PFSK-1 (cell line): ENCODE measurements around the gene ARHGEF37.

Experiments
- FOXP2 ChIP-seq: optimal IDR thresholded peaks from 2 replicates; pipeline ENCODE3; 2011; ENCODE audit warnings: borderline replicate concordance, control low read depth, inconsistent platforms; ENCODE audit not compliant: insufficient read depth; ENCODE audit errors: extremely low read length, extremely low read depth
- POLR2AphosphoS5 ChIP-seq: IDR thresholded peaks from 2 replicates; pipeline ENCODE4 v1.6.1; 2012; ENCODE audit warnings: low read depth, mild to moderate bottlenecking, control low read depth, low read length, moderate library complexity
- SIN3A ChIP-seq: IDR thresholded peaks from 2 replicates; pipeline ENCODE4 v1.6.1; 2012; ENCODE audit warnings: mild to moderate bottlenecking, low read length, moderate library complexity, borderline replicate concordance; ENCODE audit not compliant: insufficient read depth
- TAF1 ChIP-seq: IDR thresholded peaks from 2 replicates; pipeline ENCODE4 v1.6.1; 2012; ENCODE audit warnings: low read length, control low read depth, borderline replicate concordance; ENCODE audit not compliant: insufficient read depth
- TF ChIP-seq, protein P1 (sequence below), 2 experiments: IDR thresholded peaks; 2 replicates each; pipeline versions ENCODE4 v1.6.1 to v1.8.0; 2011 to 2012; ENCODE audit warnings: low read depth in 2 of 2, low read length in 2 of 2, control low read depth in 1 of 2, inconsistent platforms in 1 of 2, mild to moderate bottlenecking in 1 of 2, moderate library complexity in 1 of 2; ENCODE audit not compliant: insufficient read depth in 1 of 2

Gene ARHGEF37

DNA sequence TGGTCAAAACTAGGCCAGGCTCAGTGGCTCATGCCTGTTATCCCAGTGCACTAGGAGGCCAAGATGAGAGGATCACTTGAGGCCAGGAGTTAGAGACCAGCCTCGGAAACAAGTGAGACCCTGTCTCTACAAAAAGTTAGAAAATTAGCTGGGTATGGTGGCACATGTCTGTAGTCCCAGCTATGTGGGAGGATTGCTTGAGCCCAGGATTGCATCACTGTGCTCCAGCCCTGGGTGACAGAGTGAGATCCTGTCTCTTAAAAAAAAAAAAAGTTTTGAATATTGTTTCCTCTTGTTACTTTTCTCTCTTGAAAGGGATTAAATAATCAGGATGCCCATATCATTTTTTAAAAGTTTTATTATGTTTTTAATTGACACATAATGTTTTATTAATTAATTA lies 7.6 kb downstream of the ARHGEF37 start:
- TF ChIP-seq TAF1 (no peak), SIN3A (no peak), FOXP2 (no peak), POLR2AphosphoS5 (no peak)
- TF ChIP-seq, protein P1, sequence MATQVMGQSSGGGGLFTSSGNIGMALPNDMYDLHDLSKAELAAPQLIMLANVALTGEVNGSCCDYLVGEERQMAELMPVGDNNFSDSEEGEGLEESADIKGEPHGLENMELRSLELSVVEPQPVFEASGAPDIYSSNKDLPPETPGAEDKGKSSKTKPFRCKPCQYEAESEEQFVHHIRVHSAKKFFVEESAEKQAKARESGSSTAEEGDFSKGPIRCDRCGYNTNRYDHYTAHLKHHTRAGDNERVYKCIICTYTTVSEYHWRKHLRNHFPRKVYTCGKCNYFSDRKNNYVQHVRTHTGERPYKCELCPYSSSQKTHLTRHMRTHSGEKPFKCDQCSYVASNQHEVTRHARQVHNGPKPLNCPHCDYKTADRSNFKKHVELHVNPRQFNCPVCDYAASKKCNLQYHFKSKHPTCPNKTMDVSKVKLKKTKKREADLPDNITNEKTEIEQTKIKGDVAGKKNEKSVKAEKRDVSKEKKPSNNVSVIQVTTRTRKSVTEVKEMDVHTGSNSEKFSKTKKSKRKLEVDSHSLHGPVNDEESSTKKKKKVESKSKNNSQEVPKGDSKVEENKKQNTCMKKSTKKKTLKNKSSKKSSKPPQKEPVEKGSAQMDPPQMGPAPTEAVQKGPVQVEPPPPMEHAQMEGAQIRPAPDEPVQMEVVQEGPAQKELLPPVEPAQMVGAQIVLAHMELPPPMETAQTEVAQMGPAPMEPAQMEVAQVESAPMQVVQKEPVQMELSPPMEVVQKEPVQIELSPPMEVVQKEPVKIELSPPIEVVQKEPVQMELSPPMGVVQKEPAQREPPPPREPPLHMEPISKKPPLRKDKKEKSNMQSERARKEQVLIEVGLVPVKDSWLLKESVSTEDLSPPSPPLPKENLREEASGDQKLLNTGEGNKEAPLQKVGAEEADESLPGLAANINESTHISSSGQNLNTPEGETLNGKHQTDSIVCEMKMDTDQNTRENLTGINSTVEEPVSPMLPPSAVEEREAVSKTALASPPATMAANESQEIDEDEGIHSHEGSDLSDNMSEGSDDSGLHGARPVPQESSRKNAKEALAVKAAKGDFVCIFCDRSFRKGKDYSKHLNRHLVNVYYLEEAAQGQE (IDR thresholded peaks at IDR 0.05; ENCODE audit: insufficient read depth in 1 of 2, low read depth in 2 of 2, low read length in 2 of 2): no peak

DNA sequence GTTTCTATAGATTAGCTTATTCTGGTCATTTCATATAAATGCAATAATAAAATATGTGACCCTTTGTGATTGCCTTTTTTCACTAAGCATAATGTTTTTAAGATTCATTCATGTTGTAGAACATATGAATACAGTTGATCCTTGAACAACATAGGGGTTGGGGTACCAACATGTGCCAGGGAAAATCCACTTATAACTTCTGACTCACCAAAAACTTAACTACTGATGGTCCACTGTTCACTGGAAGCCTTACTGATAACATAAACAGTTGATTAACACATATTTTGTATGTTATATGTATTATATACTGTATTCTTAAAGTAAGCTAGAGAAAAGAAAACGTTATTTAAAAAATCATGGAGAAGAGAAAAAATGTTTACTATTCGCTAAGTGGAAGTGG lies 12.1 kb downstream of the ARHGEF37 start:
- no peak for TF ChIP-seq POLR2AphosphoS5
- TF ChIP-seq, protein P1 (IDR thresholded peaks at IDR 0.05; ENCODE audit: insufficient read depth in 1 of 2, low read depth in 2 of 2, low read length in 2 of 2): no peak
- TF ChIP-seq SIN3A: no peak
- TF ChIP-seq FOXP2: no peak
- TF ChIP-seq TAF1: no peak

DNA sequence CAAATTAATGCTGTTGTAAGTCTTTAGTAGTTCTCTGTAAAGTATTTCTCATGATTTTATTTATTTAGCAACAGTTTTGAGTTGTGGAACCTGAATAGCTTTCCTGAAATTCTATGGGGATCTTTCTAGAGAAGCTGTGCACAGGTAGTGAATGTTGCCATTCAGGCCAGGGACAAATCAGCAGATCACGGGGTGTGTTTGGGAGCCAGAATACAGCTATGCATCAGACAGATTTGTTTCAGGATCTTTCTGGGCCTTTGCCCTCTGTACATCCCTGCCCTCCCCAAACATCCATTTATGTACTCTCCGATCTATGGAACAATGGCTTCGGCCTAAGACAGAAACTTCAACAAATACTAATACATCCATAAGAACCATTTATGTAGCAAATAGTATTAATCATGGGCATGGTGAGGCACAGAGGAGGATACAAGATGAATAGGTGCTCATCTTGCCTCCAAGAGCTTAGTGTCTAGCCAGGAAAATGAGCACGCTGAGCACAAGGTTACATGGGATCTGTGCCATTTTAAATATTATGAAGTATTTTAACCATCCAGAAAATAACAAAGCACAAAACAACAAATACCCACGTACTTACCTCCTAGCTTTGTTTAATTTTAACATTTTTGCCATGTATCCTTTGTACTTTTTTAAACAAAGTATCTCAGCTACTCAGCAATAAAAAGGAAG lies 13.1 kb downstream of the ARHGEF37 start:
- TF ChIP-seq SIN3A (no peak), TAF1 (no peak), POLR2AphosphoS5 (no peak), FOXP2 (no peak)
- TF ChIP-seq, protein P1 (IDR thresholded peaks at IDR 0.05; ENCODE audit: insufficient read depth in 1 of 2, low read depth in 2 of 2, low read length in 2 of 2): no peak

DNA sequence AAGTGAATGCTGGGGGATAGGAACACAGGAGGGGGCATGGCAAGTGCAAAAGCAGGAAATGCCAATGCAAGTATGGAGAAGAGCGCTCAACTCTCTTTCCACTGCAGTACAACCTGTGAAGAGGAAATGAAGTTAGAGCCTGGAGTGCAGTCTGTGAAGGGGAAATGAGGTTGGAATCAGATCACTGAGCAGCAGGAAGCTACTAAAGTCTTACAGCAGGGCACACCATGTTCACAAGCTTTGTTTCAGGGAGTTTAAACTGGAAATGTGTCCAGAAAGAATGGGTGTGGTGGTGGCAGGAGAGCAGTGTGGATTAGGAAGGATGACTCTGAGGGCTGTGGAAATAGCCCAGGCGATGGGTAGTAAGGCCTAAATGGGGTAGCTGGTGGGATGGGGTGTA lies 15.4 kb downstream of the ARHGEF37 start:
- TF ChIP-seq FOXP2 (no peak), SIN3A (no peak), POLR2AphosphoS5 (no peak), TAF1 (no peak)
- TF ChIP-seq, protein P1 (IDR thresholded peaks at IDR 0.05; ENCODE audit: insufficient read depth in 1 of 2, low read depth in 2 of 2, low read length in 2 of 2): no peak

DNA sequence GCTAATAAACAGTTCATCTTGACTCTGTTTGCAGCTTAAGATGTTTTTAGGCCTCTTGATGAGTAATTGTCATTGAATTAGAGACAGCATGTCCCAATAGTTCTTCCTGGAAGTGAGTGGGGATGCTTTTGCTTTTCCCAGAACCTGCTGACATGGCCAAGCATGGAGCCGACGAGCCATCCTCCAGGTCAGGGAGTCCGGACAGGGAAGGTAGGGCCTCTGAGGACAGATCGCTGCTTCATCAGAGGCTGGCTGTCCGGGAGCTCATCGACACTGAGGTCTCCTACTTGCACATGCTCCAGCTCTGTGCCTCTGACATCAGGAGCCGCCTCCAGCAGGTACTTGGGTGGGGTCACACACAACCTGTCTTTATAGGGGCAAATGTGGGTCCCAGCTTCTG lies 16.3 kb downstream of the ARHGEF37 start:
- no peak for TF ChIP-seq FOXP2
- no peak for TF ChIP-seq TAF1
- no peak for TF ChIP-seq POLR2AphosphoS5
- TF ChIP-seq, protein P1 (IDR thresholded peaks at IDR 0.05; ENCODE audit: insufficient read depth in 1 of 2, low read depth in 2 of 2, low read length in 2 of 2): no peak
- TF ChIP-seq SIN3A: no peak
